HL-60 (cell line): ENCODE results near the gene EBI3.

Experiments used
- CTCF ChIP-seq: IDR thresholded peaks from one replicate; pipeline ENCODE4 v1.5.1; 2011; ENCODE audit warnings: low read length, control low read depth, inconsistent platforms; ENCODE audit not compliant: insufficient read depth
- POLR2AphosphoS5 ChIP-seq: IDR thresholded peaks from 2 replicates; pipeline ENCODE4 v1.6.1; 2012; ENCODE audit warnings: low read depth
- REST ChIP-seq: IDR thresholded peaks from 2 replicates; pipeline ENCODE4 v1.6.1; 2012; ENCODE audit warnings: low read depth; ENCODE audit not compliant: insufficient replicate concordance

GRCh38 chr19:4196009-4196408, 33.3 kb upstream of the EBI3 start:
- no peak for TF ChIP-seq CTCF
- TF ChIP-seq REST = no peak
- no peak for TF ChIP-seq POLR2AphosphoS5
